Nephron progenitor cell (in vitro differentiated cells): Measurements from ENCODE around the gene EGLN2.
A peak's percentile ranks its signal among the peaks of the same experiment; 100 is the strongest.

Experiments
- DNase-seq: peaks from one replicate; pipeline ENCODE4 v3.0.0; 2021
- H3K27ac Mint-ChIP-seq: 2 replicates; pipeline ENCODE4 v1.8.0; 2021; ENCODE audit warnings: mild to moderate bottlenecking, moderate library complexity, mixed read lengths
- H3K27me3 Mint-ChIP-seq: 2 replicates; pipeline ENCODE4 v1.8.0; 2021; ENCODE audit warnings: mild to moderate bottlenecking, low read depth, mixed read lengths; ENCODE audit not compliant: poor library complexity
- H3K36me3 Mint-ChIP-seq: 2 replicates; pipeline ENCODE4 v1.8.0; 2021; ENCODE audit warnings: low read depth, mixed read lengths
- H3K4me1 Mint-ChIP-seq: 2 replicates; pipeline ENCODE4 v1.8.0; 2021; ENCODE audit warnings: mixed read lengths
- H3K4me3 Mint-ChIP-seq: 2 replicates; pipeline ENCODE4 v1.8.0; 2021; ENCODE audit warnings: mild to moderate bottlenecking, moderate library complexity, mixed read lengths
- H3K9me3 Mint-ChIP-seq: 2 replicates; pipeline ENCODE4 v1.8.0; 2021; ENCODE audit warnings: mild to moderate bottlenecking, moderate library complexity, mixed read lengths
- TF ChIP-seq, protein P1 (sequence below): fragments of 200-600 bp; sonication (generic); IDR thresholded peaks from 2 replicates; pipeline ENCODE4 v1.5.0; 2021; ENCODE audit warnings: antibody characterized with exemption

Gene EGLN2

DNA sequence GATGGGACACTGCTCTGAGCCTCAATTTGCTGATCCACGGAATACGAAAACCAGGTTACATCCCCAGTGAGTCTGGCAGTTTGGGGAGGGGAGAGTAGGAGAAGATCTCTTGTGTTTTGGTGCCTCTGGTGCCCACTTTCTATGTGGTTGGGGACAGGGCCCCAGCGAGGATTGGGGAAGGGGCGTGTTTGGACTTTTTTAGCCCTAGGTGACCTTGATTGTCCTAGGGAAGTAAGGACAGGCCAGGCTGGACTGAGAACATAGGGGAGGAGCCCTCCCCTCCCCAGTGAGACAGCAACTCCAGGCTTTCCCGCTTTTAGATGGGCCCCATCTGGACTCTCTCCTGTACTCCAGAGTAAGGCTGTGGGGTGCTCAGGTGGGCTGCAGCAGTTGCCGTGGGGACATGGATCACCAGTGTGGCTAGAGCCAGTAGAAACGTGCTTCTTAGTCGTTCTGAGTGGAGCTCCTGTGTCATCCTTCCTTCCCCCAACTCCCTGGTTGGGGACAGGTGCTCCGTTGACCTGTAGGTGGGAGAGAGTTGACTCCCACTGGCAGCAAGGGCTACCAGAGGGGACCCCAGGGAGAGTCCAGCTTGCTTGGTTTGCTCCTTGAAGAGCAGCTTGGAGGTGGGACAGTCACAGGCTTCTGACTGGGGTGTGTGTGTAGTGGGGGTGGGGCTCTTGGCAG lies 4.3 kb downstream of the EGLN2 start:
- Mint-ChIP-seq H3K27me3 (peaks cover 3% of the 10 kb centered on the region), H3K27ac (peak overlapping the region; percentile 92), H3K9me3 (no peaks in the 10 kb centered on the region), H3K4me3 (peak overlapping the region; percentile 57), H3K4me1 (peaks cover 81% of the 10 kb centered on the region), H3K36me3 (peaks cover 20% of the 10 kb centered on the region)
- DNase-seq: no peak
- TF ChIP-seq, protein P1, sequence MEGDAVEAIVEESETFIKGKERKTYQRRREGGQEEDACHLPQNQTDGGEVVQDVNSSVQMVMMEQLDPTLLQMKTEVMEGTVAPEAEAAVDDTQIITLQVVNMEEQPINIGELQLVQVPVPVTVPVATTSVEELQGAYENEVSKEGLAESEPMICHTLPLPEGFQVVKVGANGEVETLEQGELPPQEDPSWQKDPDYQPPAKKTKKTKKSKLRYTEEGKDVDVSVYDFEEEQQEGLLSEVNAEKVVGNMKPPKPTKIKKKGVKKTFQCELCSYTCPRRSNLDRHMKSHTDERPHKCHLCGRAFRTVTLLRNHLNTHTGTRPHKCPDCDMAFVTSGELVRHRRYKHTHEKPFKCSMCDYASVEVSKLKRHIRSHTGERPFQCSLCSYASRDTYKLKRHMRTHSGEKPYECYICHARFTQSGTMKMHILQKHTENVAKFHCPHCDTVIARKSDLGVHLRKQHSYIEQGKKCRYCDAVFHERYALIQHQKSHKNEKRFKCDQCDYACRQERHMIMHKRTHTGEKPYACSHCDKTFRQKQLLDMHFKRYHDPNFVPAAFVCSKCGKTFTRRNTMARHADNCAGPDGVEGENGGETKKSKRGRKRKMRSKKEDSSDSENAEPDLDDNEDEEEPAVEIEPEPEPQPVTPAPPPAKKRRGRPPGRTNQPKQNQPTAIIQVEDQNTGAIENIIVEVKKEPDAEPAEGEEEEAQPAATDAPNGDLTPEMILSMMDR: no peak

DNA sequence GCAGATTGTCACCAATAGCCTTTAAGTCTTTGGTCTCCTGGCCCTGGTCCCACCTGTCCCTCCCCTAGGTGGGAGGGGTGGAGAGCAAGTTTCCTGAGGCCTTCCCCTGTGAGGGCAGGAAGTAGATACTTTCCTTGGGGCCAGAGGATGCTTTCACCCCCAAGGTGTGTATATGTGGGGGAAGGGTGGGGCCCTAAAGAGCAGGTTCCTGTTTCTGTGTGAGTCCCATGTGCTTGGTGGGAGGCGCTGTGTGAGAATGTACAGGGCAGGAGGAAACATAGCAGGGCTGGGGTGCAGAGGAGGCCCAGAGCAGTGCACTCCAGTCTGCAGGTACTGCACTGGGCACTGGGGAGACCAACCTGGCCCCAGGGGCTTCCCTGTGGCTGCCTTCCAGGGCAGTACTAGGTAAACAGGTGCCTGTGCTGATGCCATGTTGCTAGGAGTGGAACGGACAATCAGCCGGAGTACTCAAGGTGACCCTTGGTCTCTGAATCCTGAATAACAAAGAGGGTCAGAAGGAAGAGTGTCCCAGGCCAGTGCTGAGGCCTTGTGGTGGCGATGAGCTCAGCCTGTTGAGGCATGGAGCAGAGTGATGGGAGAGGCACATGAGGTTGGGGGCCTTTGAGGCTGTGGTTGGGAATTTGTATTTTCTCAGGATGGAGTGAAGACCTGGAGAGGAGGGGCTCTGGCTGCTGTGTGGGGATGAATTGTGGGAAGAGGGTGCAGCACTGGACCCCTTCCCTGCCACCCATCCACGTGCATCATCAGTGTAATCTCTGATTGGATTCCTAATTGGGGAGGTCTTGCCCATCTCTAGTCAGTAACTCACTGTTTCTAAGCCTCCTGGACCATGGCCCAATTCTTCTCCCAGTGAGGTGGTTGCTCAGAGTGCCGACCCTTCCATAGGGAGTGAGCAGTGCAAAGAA lies 5.1 kb downstream of the EGLN2 start:
- Mint-ChIP-seq H3K4me1 (peaks cover 76% of the 10 kb centered on the region), H3K9me3 (no peaks in the 10 kb centered on the region), H3K4me3 (peak overlapping the region; percentile 3), H3K27me3 (peaks cover 3% of the 10 kb centered on the region), H3K36me3 (peaks cover 20% of the 10 kb centered on the region), H3K27ac (peak overlapping the region; percentile 52)
- TF ChIP-seq, protein P1: no peak
- no peak for DNase-seq

DNA sequence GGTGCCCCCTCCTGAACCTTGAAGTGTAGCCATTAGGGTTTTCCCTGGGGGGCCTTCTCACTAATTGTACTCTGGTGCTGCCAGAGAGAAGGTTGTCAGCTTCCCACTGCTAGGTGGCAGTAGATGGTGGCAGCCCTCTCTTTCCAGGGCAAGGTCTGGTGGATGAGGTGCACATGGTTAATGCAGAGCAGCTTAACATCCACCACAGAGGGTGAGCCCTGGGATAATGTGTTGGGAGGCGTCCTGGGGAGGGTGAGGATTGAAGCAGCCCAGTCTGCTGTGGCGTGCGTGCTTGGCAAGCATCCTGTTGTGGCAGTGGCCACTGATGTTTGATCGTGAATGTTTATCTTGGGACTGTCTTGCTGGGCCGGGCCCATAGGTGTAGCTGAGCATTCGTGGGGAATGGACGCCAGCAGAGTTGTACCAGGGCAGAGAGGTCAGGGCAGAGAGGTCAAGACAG lies 5.8 kb downstream of the EGLN2 start:
- no peak for DNase-seq
- Mint-ChIP-seq H3K4me1 (peaks cover 79% of the 10 kb centered on the region), H3K4me3 (peak overlapping the region; percentile 61), H3K9me3 (no peaks in the 10 kb centered on the region), H3K27ac (peak overlapping the region; percentile 52), H3K27me3 (peaks cover 3% of the 10 kb centered on the region), H3K36me3 (peaks cover 20% of the 10 kb centered on the region)
- TF ChIP-seq, protein P1: no peak

DNA sequence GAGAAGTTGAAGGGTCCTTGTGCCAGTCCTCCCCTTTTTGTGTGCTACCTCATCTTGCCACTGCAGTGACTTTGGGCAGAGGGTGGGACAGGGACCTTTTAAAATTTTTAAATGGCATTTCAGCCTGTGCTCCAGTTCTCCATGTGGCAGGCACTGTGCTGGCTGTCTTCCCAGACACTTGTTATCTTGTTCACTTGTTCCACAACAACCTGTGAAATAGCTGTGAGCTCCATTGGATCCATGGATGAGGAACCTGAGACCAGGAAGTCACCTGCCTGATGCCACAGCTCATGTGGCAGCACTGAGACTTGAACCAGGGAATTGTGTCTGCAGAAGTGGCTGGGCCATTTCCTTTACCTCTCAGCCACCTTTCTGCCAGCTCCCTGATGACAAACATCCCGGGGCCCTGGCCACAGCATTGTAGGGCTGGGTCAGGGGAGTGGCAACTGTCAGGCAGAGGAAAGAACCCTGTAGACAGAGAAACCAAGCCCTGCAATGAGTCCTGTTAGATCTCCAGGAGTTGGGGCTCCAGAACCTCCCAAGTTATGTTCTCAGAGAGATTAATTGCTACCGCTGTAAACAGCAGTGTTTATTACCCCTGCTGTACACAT lies 6.4 kb downstream of the EGLN2 start:
- Mint-ChIP-seq H3K9me3 (no peaks in the 10 kb centered on the region), H3K27me3 (peaks cover 3% of the 10 kb centered on the region), H3K4me1 (peaks cover 79% of the 10 kb centered on the region), H3K4me3 (peak overlapping the region; percentile 61), H3K36me3 (peaks cover 20% of the 10 kb centered on the region), H3K27ac (peak overlapping the region; percentile 52)
- TF ChIP-seq, protein P1: no peak
- no peak for DNase-seq

DNA sequence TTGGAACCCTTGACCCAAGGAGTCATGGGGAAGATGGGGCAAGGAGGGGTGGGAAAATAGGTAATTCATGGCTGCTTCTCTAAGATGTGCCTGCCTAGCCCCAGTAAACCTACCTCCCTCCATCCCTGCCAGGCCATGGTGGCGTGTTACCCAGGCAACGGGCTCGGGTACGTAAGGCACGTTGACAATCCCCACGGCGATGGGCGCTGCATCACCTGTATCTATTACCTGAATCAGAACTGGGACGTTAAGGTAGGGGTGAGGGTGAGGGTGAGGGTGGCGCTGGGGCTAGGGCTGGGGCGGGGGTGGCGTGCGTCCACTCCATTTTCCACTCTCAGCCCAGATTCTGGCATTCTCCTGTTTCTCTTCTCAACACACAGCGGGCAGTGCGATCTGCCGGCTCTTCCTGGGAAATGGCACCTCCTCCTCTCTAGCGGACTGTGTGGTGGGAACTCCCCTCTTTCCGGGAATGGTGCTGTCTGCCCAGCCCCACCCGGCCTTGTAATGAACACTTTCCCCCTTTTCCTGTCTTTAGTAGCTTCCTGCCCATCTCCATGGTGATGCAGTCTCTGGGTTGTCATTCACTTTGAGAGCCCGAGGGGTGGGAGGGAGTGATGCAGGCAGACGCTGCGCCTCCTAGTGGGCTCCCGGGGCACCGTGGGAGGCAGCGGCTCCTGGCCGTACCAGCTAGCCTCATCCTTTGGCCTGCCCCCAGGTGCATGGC lies 7.6 kb downstream of the EGLN2 start:
- peak; percentile 95 for DNase-seq
- no peaks in the 10 kb centered on the region for H3K9me3 Mint-ChIP-seq
- peaks cover 20% of the 10 kb centered on the region for H3K36me3 Mint-ChIP-seq
- H3K27ac Mint-ChIP-seq: peak overlapping the region; percentile 74
- H3K4me3 Mint-ChIP-seq: peak overlapping the region; percentile 57
- H3K4me1 Mint-ChIP-seq: peaks cover 82% of the 10 kb centered on the region
- H3K27me3 Mint-ChIP-seq: peaks cover 8% of the 10 kb centered on the region
- TF ChIP-seq, protein P1: peak; percentile 91
